Measurements from ENCODE around the gene NXF1. TPM values are rescaled to one million over a fixed set of nuclear protein-coding genes. Genes with fewer than 3 reads are reported as not detected.

NXF1 gene
- total and polyA plus RNA-seq, 2 of the 13 experiments (the other 11 are each of a cell fraction or from before 2014, with no cell fraction given) = 30.4 to 30.9 TPM

- no peak for TF ChIP-seq ZNF281 (CRISPR knock-in tag; IDR thresholded peaks at IDR 0.05; ENCODE audit: borderline replicate concordance)
- TF ChIP-seq GATAD1 (CRISPR knock-in tag; IDR thresholded peaks at IDR 0.05) = no peak
- no peak for TF ChIP-seq ZNF816 (CRISPR knock-in tag; IDR thresholded peaks at IDR 0.05; ENCODE audit: borderline replicate concordance)
- no peak for TF ChIP-seq SAFB2 (CRISPR knock-in tag; IDR thresholded peaks at IDR 0.05; ENCODE audit: borderline replicate concordance, low read depth)
- TF ChIP-seq FLYWCH1 (CRISPR knock-in tag; IDR thresholded peaks at IDR 0.05) = no peak
- TF ChIP-seq THRA (CRISPR knock-in tag; IDR thresholded peaks at IDR 0.05; ENCODE audit: borderline replicate concordance) = peak; percentile 67; the same call in 1 of the 2 replicates
- no peak for TF ChIP-seq ZNF264 (CRISPR knock-in tag; IDR thresholded peaks at IDR 0.05)
- TF ChIP-seq SMARCE1 (IDR thresholded peaks at IDR 0.05; ENCODE audit: borderline replicate concordance) = no peak
- 0 out of 2 replicates have a peak, but pooled peaks have one; percentile 56 for TF ChIP-seq U2AF2 (IDR thresholded peaks at IDR 0.05; ENCODE audit: low read depth, low read length)
- TF ChIP-seq CSRNP2 (CRISPR knock-in tag; conservative IDR thresholded peaks at IDR 0.05; ENCODE audit: low read depth) = no peak
- no peak; the same call in 1 of the 2 replicates for TF ChIP-seq ZFP91 (CRISPR knock-in tag; IDR thresholded peaks at IDR 0.05; ENCODE audit: borderline replicate concordance)
- TF ChIP-seq ZNF775 (CRISPR knock-in tag; IDR thresholded peaks at IDR 0.05; ENCODE audit: borderline replicate concordance) = no peak
- no peak for TF ChIP-seq ZBTB42 (CRISPR knock-in tag; IDR thresholded peaks at IDR 0.05)
- no peak for TF ChIP-seq ZFP37 (CRISPR knock-in tag; IDR thresholded peaks at IDR 0.05; ENCODE audit: borderline replicate concordance)
- no peak for TF ChIP-seq ZNF136 (CRISPR knock-in tag; IDR thresholded peaks at IDR 0.05; ENCODE audit: low read depth)
- TF ChIP-seq HDAC1 (CRISPR knock-in tag; IDR thresholded peaks at IDR 0.05) = no peak
- TF ChIP-seq PRDM15 (CRISPR knock-in tag; IDR thresholded peaks at IDR 0.05) = no peak
- TF ChIP-seq SIN3B (IDR thresholded peaks at IDR 0.05; ENCODE audit: low read length) = no peak
These were observed 18.8 kb downstream of the NXF1 start (continued) for GRCh38 chr11:62786318-62787004.
